ENCODE data around the gene COL4A1. TPM values are rescaled to one million over a fixed set of nuclear protein-coding genes. Genes with fewer than 3 reads are reported as not detected.
"Not testable (repeated sequence)": the region's sequence is repeated elsewhere in the genome, so short reads cannot be mapped to it uniquely, and the experiment has no call there.

COL4A1 gene
- total RNA-seq, 1 donor from 2014 or later, result 5,210 TPM

- DNase-seq (ENCODE audit: low spot score), result no peak
- Mint-ChIP-seq H3K4me1 (ENCODE audit: low read depth) (peaks cover 34% of the 10 kb centered on the region), H3K4me3 (ENCODE audit: unreplicated experiment) (no peak overlapping the region), H3K27me3 (ENCODE audit: low read depth) (no peaks in the 10 kb centered on the region), H3K27ac (ENCODE audit: unreplicated experiment) (no peak overlapping the region), H3K36me3 (ENCODE audit: low read depth) (no peaks in the 10 kb centered on the region), H3K9me3 (ENCODE audit: low read depth) (no peaks in the 10 kb centered on the region)
- TF ChIP-seq, protein P1, sequence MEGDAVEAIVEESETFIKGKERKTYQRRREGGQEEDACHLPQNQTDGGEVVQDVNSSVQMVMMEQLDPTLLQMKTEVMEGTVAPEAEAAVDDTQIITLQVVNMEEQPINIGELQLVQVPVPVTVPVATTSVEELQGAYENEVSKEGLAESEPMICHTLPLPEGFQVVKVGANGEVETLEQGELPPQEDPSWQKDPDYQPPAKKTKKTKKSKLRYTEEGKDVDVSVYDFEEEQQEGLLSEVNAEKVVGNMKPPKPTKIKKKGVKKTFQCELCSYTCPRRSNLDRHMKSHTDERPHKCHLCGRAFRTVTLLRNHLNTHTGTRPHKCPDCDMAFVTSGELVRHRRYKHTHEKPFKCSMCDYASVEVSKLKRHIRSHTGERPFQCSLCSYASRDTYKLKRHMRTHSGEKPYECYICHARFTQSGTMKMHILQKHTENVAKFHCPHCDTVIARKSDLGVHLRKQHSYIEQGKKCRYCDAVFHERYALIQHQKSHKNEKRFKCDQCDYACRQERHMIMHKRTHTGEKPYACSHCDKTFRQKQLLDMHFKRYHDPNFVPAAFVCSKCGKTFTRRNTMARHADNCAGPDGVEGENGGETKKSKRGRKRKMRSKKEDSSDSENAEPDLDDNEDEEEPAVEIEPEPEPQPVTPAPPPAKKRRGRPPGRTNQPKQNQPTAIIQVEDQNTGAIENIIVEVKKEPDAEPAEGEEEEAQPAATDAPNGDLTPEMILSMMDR (IDR thresholded peaks at IDR 0.05), result no peak
These were observed 193.6 kb downstream of the COL4A1 start for GRCh38 chr13:110113284-110113764.

GRCh38 chr13:110112379-110112778, 194.6 kb downstream of the COL4A1 start:
- DNase-seq (ENCODE audit: low spot score); H3K4me3 Mint-ChIP-seq (ENCODE audit: unreplicated experiment); H3K27me3 Mint-ChIP-seq (ENCODE audit: low read depth); H3K9me3 Mint-ChIP-seq (ENCODE audit: low read depth); H3K27ac Mint-ChIP-seq (ENCODE audit: unreplicated experiment); H3K36me3 Mint-ChIP-seq (ENCODE audit: low read depth): not testable (repeated sequence)
- peaks cover 34% of the 10 kb centered on the region for H3K4me1 Mint-ChIP-seq (ENCODE audit: low read depth)
- TF ChIP-seq, protein P1 (IDR thresholded peaks at IDR 0.05), result peak; percentile 71

- no peak overlapping the region for H3K4me3 Mint-ChIP-seq (ENCODE audit: unreplicated experiment)
- H3K27ac Mint-ChIP-seq (ENCODE audit: unreplicated experiment), result no peak overlapping the region
- H3K9me3 Mint-ChIP-seq (ENCODE audit: low read depth), result no peaks in the 10 kb centered on the region
- no peak for DNase-seq (ENCODE audit: low spot score)
- peaks cover 43% of the 10 kb centered on the region for H3K4me1 Mint-ChIP-seq (ENCODE audit: low read depth)
- TF ChIP-seq, protein P1 (IDR thresholded peaks at IDR 0.05), result no peak
- no peaks in the 10 kb centered on the region for H3K36me3 Mint-ChIP-seq (ENCODE audit: low read depth)
- H3K27me3 Mint-ChIP-seq (ENCODE audit: low read depth), result no peaks in the 10 kb centered on the region
These were observed 196.2 kb downstream of the COL4A1 start for GRCh38 chr13:110110783-110111182.

DNA sequence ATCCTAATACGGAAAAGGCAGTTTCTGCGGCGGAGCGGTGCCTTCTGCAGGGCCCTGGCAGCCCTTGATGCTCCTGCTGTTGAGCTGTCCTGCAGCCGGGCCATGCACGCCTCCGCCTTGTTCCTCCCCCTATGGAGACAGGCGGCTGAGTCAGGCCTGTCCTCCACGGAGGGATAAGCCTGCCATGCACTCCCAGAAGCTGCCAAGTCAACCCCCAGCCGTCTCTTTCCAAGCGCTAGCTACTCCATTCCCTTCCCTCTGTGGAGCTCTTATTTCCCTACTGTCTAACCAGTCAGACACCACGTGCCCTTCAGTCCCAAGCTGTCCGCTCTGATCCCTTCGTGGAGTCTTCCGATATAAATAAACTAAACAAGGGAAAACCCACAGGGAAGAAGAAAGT, 197.0 kb downstream of the COL4A1 start:
- Mint-ChIP-seq H3K36me3 (ENCODE audit: low read depth) (no peaks in the 10 kb centered on the region), H3K27ac (ENCODE audit: unreplicated experiment) (peak overlapping the region; percentile 90), H3K27me3 (ENCODE audit: low read depth) (no peaks in the 10 kb centered on the region), H3K9me3 (ENCODE audit: low read depth) (no peaks in the 10 kb centered on the region), H3K4me1 (ENCODE audit: low read depth) (peaks cover 42% of the 10 kb centered on the region), H3K4me3 (ENCODE audit: unreplicated experiment) (peak overlapping the region; percentile 7)
- no peak for DNase-seq (ENCODE audit: low spot score)
- TF ChIP-seq, protein P1 (IDR thresholded peaks at IDR 0.05), result no peak

GRCh38 chr13:110109140-110109783, 197.7 kb downstream of the COL4A1 start:
- no peak for DNase-seq (ENCODE audit: low spot score)
- Mint-ChIP-seq H3K9me3 (ENCODE audit: low read depth) (no peaks in the 10 kb centered on the region), H3K36me3 (ENCODE audit: low read depth) (no peaks in the 10 kb centered on the region), H3K4me1 (ENCODE audit: low read depth) (peaks cover 35% of the 10 kb centered on the region), H3K27me3 (ENCODE audit: low read depth) (no peaks in the 10 kb centered on the region), H3K4me3 (ENCODE audit: unreplicated experiment) (no peak overlapping the region), H3K27ac (ENCODE audit: unreplicated experiment) (peak overlapping the region; percentile 90)
- TF ChIP-seq, protein P1 (IDR thresholded peaks at IDR 0.05), result peak; percentile 60

Data from chondrocyte (in vitro differentiated cells).